OCI-LY7 (cell line): ENCODE measurements around the gene GTF3C1. TPM values are rescaled to one million over a fixed set of nuclear protein-coding genes. Genes with fewer than 3 reads are reported as not detected.

Experiments
- BruUV-seq: library from RNA; stranded (reverse); fragments of 400-500 nt; replicated peaks from 2 replicates; lab custom pipeline; 2021; lab: Mats Ljungman, UMichigan
- CTCF ChIA-PET: fragments of 300-600 bp; sonication (Branson Sonifier 250); formaldehyde crosslinking; loops from one replicate; lab custom pipeline; 2022; ENCODE audit warnings: antibody characterized with exemption; ENCODE audit not compliant: unreplicated experiment; lab: Charles Lee
- POLR2A ChIA-PET: fragments of 300-600 bp; sonication (Branson Sonifier 250); formaldehyde crosslinking; loops from one replicate; lab custom pipeline; 2022; ENCODE audit warnings: antibody characterized with exemption; lab: Charles Lee
- DNase-seq: peaks from one replicate; pipeline ENCODE4 v3.0.0-alpha.2; 2015; ENCODE audit warnings: low spot score
- H2AFZ ChIP-seq: fragments of 200-600 bp; sonication (generic), shearing (Covaris generic); 2 replicates; pipeline ENCODE4 v1.6.1; 2014; ENCODE audit warnings: mild to moderate bottlenecking, antibody characterized with exemption, low read length, moderate library complexity
- H3K27ac ChIP-seq: fragments of 200-600 bp; sonication (generic); 2 replicates; pipeline ENCODE4 v1.5.1; 2014; ENCODE audit warnings: mixed run types, low read depth, mild to moderate bottlenecking, moderate library complexity, low read length, inconsistent platforms; ENCODE audit not compliant: poor library complexity, severe bottlenecking
- H3K36me3 ChIP-seq: fragments of 200-600 bp; sonication (generic); 2 replicates; pipeline ENCODE4 v1.6.1; 2014; ENCODE audit warnings: mild to moderate bottlenecking, antibody characterized with exemption, low read length, moderate library complexity, mixed read lengths; ENCODE audit not compliant: insufficient read depth
- H3K4me1 ChIP-seq: fragments of 200-600 bp; sonication (generic); 2 replicates; pipeline ENCODE4 v1.5.1; 2014; ENCODE audit warnings: mild to moderate bottlenecking, low read length; ENCODE audit not compliant: insufficient read depth, poor library complexity, severe bottlenecking
- H3K4me2 ChIP-seq: fragments of 200-600 bp; sonication (generic); 2 replicates; pipeline ENCODE4 v1.6.1; 2014; ENCODE audit warnings: mild to moderate bottlenecking, low read length
- H3K4me3 ChIP-seq: fragments of 200-600 bp; sonication (generic); 2 replicates; pipeline ENCODE4 v1.5.1; 2014; ENCODE audit warnings: mild to moderate bottlenecking, low read depth, low read length; ENCODE audit not compliant: poor library complexity, severe bottlenecking
- H3K79me2 ChIP-seq: fragments of 200-600 bp; sonication (generic); 2 replicates; pipeline ENCODE4 v1.6.1; 2016; ENCODE audit warnings: low read depth, mild to moderate bottlenecking, low read length, moderate library complexity, mixed read lengths; ENCODE audit not compliant: insufficient read depth
- H3K9me2 ChIP-seq: fragments of 200-600 bp; sonication (generic); 2 replicates; pipeline ENCODE4 v1.6.1; 2016; ENCODE audit warnings: mild to moderate bottlenecking, low read length, mixed read lengths; ENCODE audit not compliant: insufficient read depth
- H3K9me3 ChIP-seq: fragments of 200-600 bp; sonication (generic); 2 replicates; pipeline ENCODE4 v1.6.1; 2014; ENCODE audit warnings: mild to moderate bottlenecking, mixed run types, low read length, mixed read lengths
- H4K20me1 ChIP-seq: fragments of 200-600 bp; sonication (generic); 2 replicates; pipeline ENCODE4 v1.6.1; 2014; ENCODE audit warnings: mild to moderate bottlenecking, antibody characterized with exemption, low read length, moderate library complexity, mixed read lengths; ENCODE audit not compliant: insufficient read depth
- CTCF ChIP-seq: fragments of 200-600 bp; sonication (generic); conservative IDR thresholded peaks from 2 replicates; pipeline ENCODE4 v1.5.1; 2014; ENCODE audit warnings: mild to moderate bottlenecking, antibody characterized with exemption, low read length, moderate library complexity, mixed read lengths
- EZH2phosphoT487 ChIP-seq: fragments of 200-600 bp; sonication (generic); IDR thresholded peaks from 2 replicates; pipeline ENCODE4 v1.6.1; 2018; ENCODE audit warnings: low read depth, borderline replicate concordance, mild to moderate bottlenecking, mixed run types, antibody characterized with exemption, low read length, moderate library complexity, mixed read lengths
- intact Hi-C: fragments of 100-400 bp; cut with micrococcal nuclease; formaldehyde crosslinking; loops from one replicate; pipeline ENCODE4 v1.10.0; 2022; ENCODE audit not compliant: unreplicated experiment
- total RNA-seq, 2 experiments: library from RNA; depleted of rRNA in 1 of 2; stranded (reverse); fragments of >200 nt in 1 of 2; shearing (Covaris generic) in 1 of 2; gene quantifications; 2 replicates each; pipeline ENCODE4 v1.2.3, GENCODE V29; 2014 to 2022

Gene GTF3C1
- total RNA-seq, 2 experiments from 2014 or later: 48.3 to 57.1 TPM

GRCh38 chr16:27413956-27414355 is 135.8 kb downstream of the GTF3C1 start:
- no peak overlapping the region for H3K4me2 ChIP-seq
- no peak overlapping the region for H3K4me3 ChIP-seq
- TF ChIP-seq EZH2phosphoT487 (no peak), CTCF (no peak)
- peaks cover under 1% of the 10 kb centered on the region for H3K4me1 ChIP-seq
- no peak overlapping the region for H2AFZ ChIP-seq
- intact Hi-C loops: no loop called here
- POLR2A ChIA-PET: no interaction called here
- peaks cover 63% of the 10 kb centered on the region for H3K36me3 ChIP-seq
- no TSS peak for BruUV-seq
- CTCF ChIA-PET: no interaction called here
- H3K9me3 ChIP-seq: peaks cover 25% of the 10 kb centered on the region; the same call in 1 of the 2 replicates
- H3K79me2 ChIP-seq: peaks cover 48% of the 10 kb centered on the region
- no peaks in the 10 kb centered on the region for H3K9me2 ChIP-seq
- no peaks in the 10 kb centered on the region for H4K20me1 ChIP-seq
- no peak for DNase-seq
- no peak overlapping the region for H3K27ac ChIP-seq

GRCh38 chr16:27410761-27411160 is 139.0 kb downstream of the GTF3C1 start:
- H3K4me1 ChIP-seq: peaks cover 32% of the 10 kb centered on the region

More at GRCh38 chr16:27410761-27411160, 139.0 kb downstream of the GTF3C1 start:
- intact Hi-C loops: no loop called here
- Histone ChIP-seq H3K9me3 (peaks cover 25% of the 10 kb centered on the region; the same call in 1 of the 2 replicates), H3K9me2 (no peaks in the 10 kb centered on the region), H3K36me3 (peaks cover 44% of the 10 kb centered on the region), H3K4me3 (no peak overlapping the region), H4K20me1 (no peaks in the 10 kb centered on the region), H3K4me2 (no peak overlapping the region), H2AFZ (no peak overlapping the region), H3K79me2 (peaks cover 53% of the 10 kb centered on the region), H3K27ac (no peak overlapping the region)
- POLR2A ChIA-PET: interaction anchor here (0.7 kb wide), 1 partner anchor 12 kb away, joined by 3 read pairs; no protein-coding TSS in a partner anchor
- no peak for TF ChIP-seq CTCF
- TF ChIP-seq EZH2phosphoT487: no peak
- BruUV-seq: no TSS peak
- CTCF ChIA-PET: no interaction called here
- DNase-seq: no peak

Other genes starting within 250 kb of the GTF3C1 start
- gene IL4R, start 235.9 kb downstream of the GTF3C1 start, total RNA-seq (2014; rRNA removed; shearing (Covaris generic)): 33.0 and 82.8 TPM in 2 replicates
- 73.1 and 101 TPM in 2 replicates for gene IL4R, start 235.9 kb downstream of the GTF3C1 start, total RNA-seq (2022)
- gene IL21R, start 147.7 kb downstream of the GTF3C1 start, total RNA-seq (2014; rRNA removed; shearing (Covaris generic)): 10.0 and 10.9 TPM in 2 replicates
- gene IL21R, start 147.7 kb downstream of the GTF3C1 start, total RNA-seq (2022): 36.7 and 47.0 TPM in 2 replicates
- gene KATNIP, start 231 bp upstream of the GTF3C1 start, total RNA-seq (2014; rRNA removed; shearing (Covaris generic)): 9.4 and 11.5 TPM in 2 replicates
- 11.2 and 19.8 TPM in 2 replicates for gene KATNIP, start 231 bp upstream of the GTF3C1 start, total RNA-seq (2022)